ENCODE data around the gene ESYT3.

GRCh38 chr3:138443521-138444503 lies 9.4 kb downstream of the ESYT3 start:
- no peak for TF ChIP-seq CTCF (IDR thresholded peaks at IDR 0.05)
- no peak for TF ChIP-seq POLR2A (IDR thresholded peaks at IDR 0.05)
